ENCODE measurements around the gene DYSF. TPM values are rescaled to one million over a fixed set of nuclear protein-coding genes. Genes with fewer than 3 reads are reported as not detected.

The DYSF gene
- total RNA-seq, 1 experiment from 2014 or later, result 0.31 TPM

DNA sequence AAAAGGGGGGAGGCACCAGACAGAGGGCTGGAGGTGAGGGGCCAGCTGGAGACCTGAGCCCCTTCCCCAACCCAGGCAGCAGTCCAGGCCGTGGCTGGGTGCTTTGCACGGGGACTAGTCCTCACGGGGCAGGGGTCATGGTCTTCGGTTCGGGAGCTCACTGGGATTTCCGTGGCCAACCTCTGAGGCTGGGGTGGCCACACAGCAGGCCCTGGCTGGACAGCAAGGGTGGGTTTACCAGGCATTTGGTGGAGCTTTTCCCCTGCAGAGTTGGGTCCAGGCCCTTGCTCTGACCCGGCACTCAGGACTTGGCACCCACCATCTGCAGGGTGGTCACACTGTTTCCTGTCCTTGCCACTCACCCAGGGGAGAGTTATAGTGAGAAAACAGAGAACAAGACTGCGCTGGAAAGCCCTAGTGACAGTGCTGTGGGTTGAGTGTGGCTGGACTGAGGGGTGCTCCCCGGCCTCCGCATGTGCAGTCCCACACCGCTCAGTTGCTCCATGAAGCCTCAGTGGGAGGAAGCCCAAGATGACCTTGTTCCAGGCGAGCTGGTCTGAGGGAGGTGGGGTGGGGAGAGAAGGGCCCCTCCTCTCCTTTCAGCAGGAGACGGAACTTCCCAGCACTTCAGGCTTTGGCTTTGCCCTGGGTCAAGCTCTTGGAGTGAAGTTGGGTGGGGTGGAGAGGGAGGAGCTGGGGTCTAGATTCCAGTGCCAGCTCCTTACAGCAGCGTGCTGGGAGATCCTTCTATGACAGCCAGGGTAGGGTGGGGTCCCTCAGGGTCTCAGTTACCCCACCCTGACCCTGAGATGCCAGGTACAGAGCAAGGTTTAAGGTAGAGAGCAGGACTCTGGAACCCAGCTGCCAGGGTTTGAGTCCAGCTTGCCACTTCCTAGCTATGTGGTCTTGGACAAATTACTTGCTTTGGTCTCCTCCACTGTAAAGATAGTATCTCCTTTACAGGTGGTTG, 219.8 kb downstream of the DYSF start:
- CTCF ChIA-PET, result interaction anchor here (0.6 to 1.0 kb wide), 2 partner anchors 122 to 544 kb away, joined by 3 read pairs; no protein-coding TSS in a partner anchor
- no TSS peak for BruUV-seq (replicated peaks)

More for the DNA sequence above, 219.8 kb downstream of the DYSF start:
- DNase-seq (ENCODE audit: low read depth, low spot score), result no peak
- in situ Hi-C loops (cut with HindIII; ENCODE audit: low pct_unique_long_range_greater_than_20kb, low sequenced_read_pairs), result no loop called here
- no peaks in the 10 kb centered on the region for H3K9me3 ChIP-seq (ENCODE audit: control insufficient read depth, insufficient read depth, low read depth, low read length)
- H3K27ac ChIP-seq (ENCODE audit: low read length), result no peak overlapping the region
- no peak for TF ChIP-seq TCF7L2 (IDR thresholded peaks at IDR 0.05; ENCODE audit: low read depth, low read length)
- TF ChIP-seq CTCF (IDR thresholded peaks at IDR 0.05), result no peak
- TF ChIP-seq SIN3A (IDR thresholded peaks at IDR 0.05; ENCODE audit: borderline replicate concordance, insufficient read depth, low read depth, low read length), result no peak
- no peak for TF ChIP-seq REST (IDR thresholded peaks at IDR 0.05; ENCODE audit: insufficient read depth in 1 of 2, low read depth in 2 of 2, low read length in 1 of 2)
- no peak for TF ChIP-seq POLR2AphosphoS5 (IDR thresholded peaks at IDR 0.05; ENCODE audit: low read depth, low read length)
- no peak overlapping the region for H3K4me3 ChIP-seq (ENCODE audit: low read depth in 2 of 2, low read length in 2 of 2)
- peaks cover 8% of the 10 kb centered on the region for H3K27me3 ChIP-seq (ENCODE audit: control insufficient read depth, insufficient read depth, low read length)
- no peaks in the 10 kb centered on the region for H3K36me3 ChIP-seq (ENCODE audit: control insufficient read depth, insufficient read depth, low read length)
- POLR2A ChIA-PET, result no interaction called here
- no peaks in the 10 kb centered on the region for H3K4me1 ChIP-seq (ENCODE audit: control insufficient read depth, insufficient read depth, low read length)
- intact Hi-C loops (cut with micrococcal nuclease; ENCODE audit: unreplicated experiment), result no loop called here
- no peak for ATAC-seq
